ENCODE data around the gene PRXL2C.
"Not testable (repeated sequence)": the region's sequence is repeated elsewhere in the genome, so short reads cannot be mapped to it uniquely, and the experiment has no call there.

DNA sequence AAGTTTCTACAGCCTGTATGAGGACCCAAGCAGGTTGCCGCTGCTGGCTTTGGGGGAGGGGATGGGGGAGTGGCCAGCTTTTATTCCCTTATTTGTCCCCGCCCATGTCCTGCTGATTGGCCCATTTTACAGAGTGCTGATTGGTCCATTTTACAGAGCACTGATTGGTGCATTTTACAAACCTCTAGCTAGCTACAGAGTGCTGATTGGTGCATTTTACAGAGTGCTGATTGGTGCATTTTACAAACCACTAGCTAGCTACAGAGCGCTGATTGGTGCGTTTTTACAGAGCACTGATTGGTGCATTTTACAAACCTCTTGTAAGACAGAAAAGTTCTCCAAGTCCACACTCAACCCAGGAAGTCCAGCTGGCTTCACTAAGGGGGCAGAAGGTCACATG, 18.7 kb upstream of the PRXL2C start:
- TF ChIP-seq, protein P1, sequence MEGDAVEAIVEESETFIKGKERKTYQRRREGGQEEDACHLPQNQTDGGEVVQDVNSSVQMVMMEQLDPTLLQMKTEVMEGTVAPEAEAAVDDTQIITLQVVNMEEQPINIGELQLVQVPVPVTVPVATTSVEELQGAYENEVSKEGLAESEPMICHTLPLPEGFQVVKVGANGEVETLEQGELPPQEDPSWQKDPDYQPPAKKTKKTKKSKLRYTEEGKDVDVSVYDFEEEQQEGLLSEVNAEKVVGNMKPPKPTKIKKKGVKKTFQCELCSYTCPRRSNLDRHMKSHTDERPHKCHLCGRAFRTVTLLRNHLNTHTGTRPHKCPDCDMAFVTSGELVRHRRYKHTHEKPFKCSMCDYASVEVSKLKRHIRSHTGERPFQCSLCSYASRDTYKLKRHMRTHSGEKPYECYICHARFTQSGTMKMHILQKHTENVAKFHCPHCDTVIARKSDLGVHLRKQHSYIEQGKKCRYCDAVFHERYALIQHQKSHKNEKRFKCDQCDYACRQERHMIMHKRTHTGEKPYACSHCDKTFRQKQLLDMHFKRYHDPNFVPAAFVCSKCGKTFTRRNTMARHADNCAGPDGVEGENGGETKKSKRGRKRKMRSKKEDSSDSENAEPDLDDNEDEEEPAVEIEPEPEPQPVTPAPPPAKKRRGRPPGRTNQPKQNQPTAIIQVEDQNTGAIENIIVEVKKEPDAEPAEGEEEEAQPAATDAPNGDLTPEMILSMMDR (IDR thresholded peaks at IDR 0.05) = not testable (repeated sequence)
- not testable (repeated sequence) for TF ChIP-seq POLR2A (IDR thresholded peaks at IDR 0.05)
